K562 (cell line): ENCODE measurements around the gene MLST8. TPM values are rescaled to one million over a fixed set of nuclear protein-coding genes. Genes with fewer than 3 reads are reported as not detected.
A peak's percentile ranks its signal among the peaks of the same experiment; 100 is the strongest.

Experiments used
- ATF1 ChIP-seq, 2 experiments: fragments of 450-650 bp in 1 of 2; IDR thresholded peaks; 2 replicates each; pipeline ENCODE4 v1.6.1; 2016; ENCODE audit warnings: missing compliant biosample characterization in 1 of 2, missing genetic modification characterization in 1 of 2
- CBX1 ChIP-seq: sonication (generic); IDR thresholded peaks from 2 replicates; pipeline ENCODE4 v1.6.1; 2016; ENCODE audit warnings: antibody characterized with exemption, low read depth, mild to moderate bottlenecking
- CBX2 ChIP-seq: fragments of 200-600 bp; sonication (generic); IDR thresholded peaks from one replicate; pipeline ENCODE4 v1.6.1; 2012; ENCODE audit warnings: mild to moderate bottlenecking, low read length, inconsistent platforms; ENCODE audit not compliant: insufficient read depth, poor library complexity, severe bottlenecking
- CREBBP ChIP-seq: IDR thresholded peaks from one replicate; pipeline ENCODE4 v1.6.1; 2012; ENCODE audit warnings: low read depth, mild to moderate bottlenecking, control low read depth, inconsistent platforms, low read length
- FOXM1 ChIP-seq, 2 experiments: fragments of 450-650 bp in 1 of 2; sonication (generic) in 1 of 2; formaldehyde crosslinking in 1 of 2; IDR thresholded peaks; 2 replicates each; pipeline versions ENCODE4 v1.6.1 to v1.9.0; 2017 to 2022; ENCODE audit warnings: low read depth in 2 of 2, mild to moderate bottlenecking in 2 of 2, missing genetic modification reagents in 1 of 2, moderate library complexity in 1 of 2
- HDAC8 ChIP-seq: fragments of 450-650 bp; IDR thresholded peaks from 2 replicates; pipeline ENCODE4 v1.6.1; 2016; ENCODE audit warnings: mild to moderate bottlenecking, missing genetic modification characterization, moderate library complexity, missing compliant biosample characterization
- KDM1A ChIP-seq, 2 experiments: fragments of 450-650 bp; IDR thresholded peaks; 2 replicates each; pipeline ENCODE4 v1.6.1; 2016; ENCODE audit warnings: mild to moderate bottlenecking in 2 of 2
- MEIS2 ChIP-seq: fragments of 450-650 bp; IDR thresholded peaks from 2 replicates; pipeline ENCODE4 v1.6.1; 2014; ENCODE audit warnings: mild to moderate bottlenecking; ENCODE audit not compliant: partially characterized antibody
- MTA1 ChIP-seq: fragments of 450-650 bp; IDR thresholded peaks from 2 replicates; pipeline ENCODE4 v1.6.1; 2017; ENCODE audit warnings: borderline replicate concordance
- NELFE ChIP-seq: IDR thresholded peaks from 2 replicates; pipeline ENCODE4 v1.6.1; 2011; ENCODE audit warnings: mild to moderate bottlenecking; ENCODE audit not compliant: insufficient read depth, insufficient read length
- RBBP5 ChIP-seq: fragments of 200-600 bp; sonication (generic); IDR thresholded peaks from 2 replicates; pipeline ENCODE4 v1.6.1; 2012; ENCODE audit warnings: borderline replicate concordance, mild to moderate bottlenecking, low read length, control low read depth, inconsistent platforms; ENCODE audit not compliant: insufficient read depth, poor library complexity, severe bottlenecking
- RFX7 ChIP-seq: fragments of 250-450 bp; sonication (Bioruptor Pico); IDR thresholded peaks from 2 replicates; pipeline ENCODE4 v1.5.1; 2021; ENCODE audit warnings: mild to moderate bottlenecking
- SMAD1 ChIP-seq: fragments of 150-350 bp; IDR thresholded peaks from 2 replicates; pipeline ENCODE4 v1.6.1; 2014; ENCODE audit warnings: low read length, low read depth; ENCODE audit not compliant: partially characterized antibody
- SMARCA5 ChIP-seq: fragments of 450-650 bp; IDR thresholded peaks from 2 replicates; pipeline ENCODE4 v1.6.1; 2016
- SRSF3 ChIP-seq: fragments of 200-400 bp; formaldehyde crosslinking; IDR thresholded peaks from 2 replicates; pipeline ENCODE4 v1.6.1; 2016; ENCODE audit warnings: mild to moderate bottlenecking, low read length, moderate library complexity; ENCODE audit not compliant: insufficient read depth
- TCF7L2 ChIP-seq: fragments of 150-350 bp; IDR thresholded peaks from 2 replicates; pipeline ENCODE4 v1.6.1; 2016; ENCODE audit warnings: low read depth, mild to moderate bottlenecking, low read length, moderate library complexity
- TEAD2 ChIP-seq: fragments of 450-650 bp; IDR thresholded peaks from 2 replicates; pipeline ENCODE4 v1.6.1; 2016; ENCODE audit warnings: missing genetic modification characterization, control low read depth, missing compliant biosample characterization
- ZBTB5 ChIP-seq: fragments of 450-650 bp; IDR thresholded peaks from 2 replicates; pipeline ENCODE4 v1.6.1; 2017; ENCODE audit warnings: antibody characterized with exemption
- ZBTB7A ChIP-seq: IDR thresholded peaks from 2 replicates; pipeline ENCODE4 v1.6.1; 2011; ENCODE audit warnings: low read depth, mild to moderate bottlenecking, low read length, moderate library complexity, borderline replicate concordance; ENCODE audit not compliant: control insufficient read depth
- ZNF140 ChIP-seq: fragments of 250-450 bp; sonication (Bioruptor Pico); IDR thresholded peaks from 2 replicates; pipeline ENCODE4 v1.8.0; 2021; ENCODE audit warnings: moderate library complexity, mild to moderate bottlenecking, inconsistent platforms
- ZNF143 ChIP-seq: sonication (generic); formaldehyde crosslinking; IDR thresholded peaks from 2 replicates; pipeline ENCODE4 v1.9.0; 2022; ENCODE audit warnings: mild to moderate bottlenecking, missing genetic modification reagents
- ZNF212 ChIP-seq: fragments of 450-650 bp; formaldehyde crosslinking; IDR thresholded peaks from 2 replicates; pipeline ENCODE4 v1.4.0; 2020; ENCODE audit warnings: mild to moderate bottlenecking
- ZNF586 ChIP-seq: fragments of 450-650 bp; formaldehyde crosslinking; conservative IDR thresholded peaks from 2 replicates; pipeline ENCODE4 v1.4.0; 2020; ENCODE audit warnings: mild to moderate bottlenecking, moderate library complexity
- ZNF717 ChIP-seq: fragments of 250-450 bp; sonication (Bioruptor Pico); IDR thresholded peaks from 2 replicates; pipeline ENCODE4 v1.5.0; 2021
- ZNF76 ChIP-seq: fragments of 250-450 bp; sonication (Bioruptor Pico); IDR thresholded peaks from 2 replicates; pipeline ENCODE4 v1.4.0; 2020; ENCODE audit warnings: mild to moderate bottlenecking, moderate library complexity, borderline replicate concordance
- polyA plus RNA-seq, 8 experiments: library from polyadenylated mRNA; depleted of rRNA in 4 of 8; stranded (reverse) in 5 of 8; unstranded in 3 of 8; fragments of >200 nt; fragmentation: Nextera tagmentation in 2 of 8; fragmentation: Illumina TruSeq in 1 of 8; extraction: Ambion mirVana in 2 of 8; extraction: Trizol in 1 of 8; gene quantifications; 2 replicates each; pipeline versions ENCODE4 v1.2.1 to v1.2.3, GENCODE V29; 2011 to 2014; ENCODE audit warnings: inconsistent platforms in 1 of 8, missing spikeins in 1 of 8
- total RNA-seq, 7 experiments: library from RNA; depleted of rRNA in 6 of 7; stranded (reverse); fragments of >200 nt in 6 of 7; fragmentation: Illumina TruSeq in 2 of 7; extraction: Trizol in 2 of 7; gene quantifications; 2 replicates each; pipeline versions ENCODE4 v1.2.1 to v1.2.3, GENCODE V29; 2011 to 2021; ENCODE audit warnings: low replicate concordance in 1 of 7
- TF ChIP-seq, protein P1 (sequence below): fragments of 250-450 bp; sonication (Bioruptor Pico); IDR thresholded peaks from 2 replicates; pipeline ENCODE4 v1.4.0; 2020; ENCODE audit warnings: mild to moderate bottlenecking

MLST8 gene
- total and polyA plus RNA-seq, 9 of the 15 experiments (the other 6 are each of a cell fraction or from before 2014, with no cell fraction given) = 1.5 to 116 (median 43.3) TPM

- TF ChIP-seq FOXM1 (IDR thresholded peaks at IDR 0.05; ENCODE audit: low read depth) (peak; percentile 64), FOXM1 (CRISPR knock-in tag; IDR thresholded peaks at IDR 0.05; ENCODE audit: low read depth) (no peak; the same call in 1 of the 2 replicates), CBX2 (no peak), ZNF76 (0 out of 2 replicates have a peak, but pooled peaks have one; percentile 23), ZBTB7A (peak; percentile 86; the same call in 1 of the 2 replicates), ZNF717 (CRISPR knock-in tag) (no peak), MEIS2 (peak; percentile 99), NELFE (no peak), KDM1A (IDR thresholded peaks at IDR 0.05) (no peak), TEAD2 (tag) (no peak), ZNF143 (CRISPR knock-in tag) (no peak; the same call in 1 of the 2 replicates), SMAD1 (no peak), SMARCA5 (no peak), SRSF3 (no peak), ATF1 (CRISPR knock-in tag; IDR thresholded peaks at IDR 0.05) (no peak), ATF1 (tag; IDR thresholded peaks at IDR 0.05) (peak; percentile 70), ZNF140 (CRISPR knock-in tag) (no peak), ZNF586 (CRISPR knock-in tag) (no peak), RBBP5 (peak; percentile 89), RFX7 (CRISPR knock-in tag) (no peak), ZBTB5 (no peak), TCF7L2 (peak; percentile 89), CBX1 (no peak; the same call in 1 of the 2 replicates), ZNF212 (CRISPR knock-in tag) (no peak), CREBBP (no peak), HDAC8 (tag) (0 out of 2 replicates have a peak, but pooled peaks have one; percentile 46), MTA1 (no peak; the same call in 1 of the 2 replicates)
- TF ChIP-seq, protein P1, sequence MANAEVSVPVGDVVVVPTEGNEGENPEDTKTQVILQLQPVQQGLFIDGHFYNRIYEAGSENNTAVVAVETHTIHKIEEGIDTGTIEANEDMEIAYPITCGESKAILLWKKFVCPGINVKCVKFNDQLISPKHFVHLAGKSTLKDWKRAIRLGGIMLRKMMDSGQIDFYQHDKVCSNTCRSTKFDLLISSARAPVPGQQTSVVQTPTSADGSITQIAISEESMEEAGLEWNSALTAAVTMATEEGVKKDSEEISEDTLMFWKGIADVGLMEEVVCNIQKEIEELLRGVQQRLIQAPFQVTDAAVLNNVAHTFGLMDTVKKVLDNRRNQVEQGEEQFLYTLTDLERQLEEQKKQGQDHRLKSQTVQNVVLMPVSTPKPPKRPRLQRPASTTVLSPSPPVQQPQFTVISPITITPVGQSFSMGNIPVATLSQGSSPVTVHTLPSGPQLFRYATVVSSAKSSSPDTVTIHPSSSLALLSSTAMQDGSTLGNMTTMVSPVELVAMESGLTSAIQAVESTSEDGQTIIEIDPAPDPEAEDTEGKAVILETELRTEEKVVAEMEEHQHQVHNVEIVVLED (CRISPR knock-in tag) = peak; percentile 96
Measured at GRCh38 chr16:2205104-2205966, at the start of gene MLST8 (continued).
